Measurements from ENCODE around the gene PEF1.

The PEF1 gene

GRCh38 chr1:31646259-31646960, 1.7 kb upstream of the PEF1 start:
- no peak overlapping the region for H3K4me3 ChIP-seq (replicated peaks; ENCODE audit: low read depth, low read length)

GRCh38 chr1:31645274-31645568, 545 bp upstream of the PEF1 start:
- no peak for DNase-seq (ENCODE audit: low read depth)
- no peak for TF ChIP-seq CTCF (IDR thresholded peaks at IDR 0.05; ENCODE audit: low read length, missing control alignments)
- peak overlapping the region; percentile 91 for H3K4me3 ChIP-seq (replicated peaks; ENCODE audit: low read depth, low read length)

More at GRCh38 chr1:31646259-31646960, 1.7 kb upstream of the PEF1 start:
- no peak for DNase-seq (ENCODE audit: low read depth)
- no peak for TF ChIP-seq CTCF (IDR thresholded peaks at IDR 0.05; ENCODE audit: low read length, missing control alignments)

- peak overlapping the region; percentile 91 for H3K4me3 ChIP-seq (replicated peaks; ENCODE audit: low read depth, low read length)
- DNase-seq (ENCODE audit: low read depth), result no peak
- TF ChIP-seq CTCF (IDR thresholded peaks at IDR 0.05; ENCODE audit: low read length, missing control alignments), result no peak
Measured at GRCh38 chr1:31643976-31644559, 608 bp downstream of the PEF1 start.

GRCh38 chr1:31642897-31643296, 1.8 kb downstream of the PEF1 start:
- TF ChIP-seq CTCF (IDR thresholded peaks at IDR 0.05; ENCODE audit: low read length, missing control alignments), result no peak
- no peak for DNase-seq (ENCODE audit: low read depth)
- H3K4me3 ChIP-seq (replicated peaks; ENCODE audit: low read depth, low read length), result no peak overlapping the region

- H3K4me3 ChIP-seq (replicated peaks; ENCODE audit: low read depth, low read length), result no peak overlapping the region
- no peak for TF ChIP-seq CTCF (IDR thresholded peaks at IDR 0.05; ENCODE audit: low read length, missing control alignments)
- DNase-seq (ENCODE audit: low read depth), result no peak
Measured at GRCh38 chr1:31642366-31642765, 2.3 kb downstream of the PEF1 start.

- DNase-seq (ENCODE audit: low read depth), result no peak
- TF ChIP-seq CTCF (IDR thresholded peaks at IDR 0.05; ENCODE audit: low read length, missing control alignments), result no peak
- no peak overlapping the region for H3K4me3 ChIP-seq (replicated peaks; ENCODE audit: low read depth, low read length)
Measured at GRCh38 chr1:31640964-31641363, 3.7 kb downstream of the PEF1 start.

GRCh38 chr1:31640179-31640578, 4.5 kb downstream of the PEF1 start:
- DNase-seq (ENCODE audit: low read depth), result no peak
- TF ChIP-seq CTCF (IDR thresholded peaks at IDR 0.05; ENCODE audit: low read length, missing control alignments), result no peak
- H3K4me3 ChIP-seq (replicated peaks; ENCODE audit: low read depth, low read length), result no peak overlapping the region

Data from fibroblast of pulmonary artery (primary cell).